KMS-11 (cell line): ENCODE data around the gene GALR1.

Experiments used
- H2AFZ ChIP-seq: fragments of 200-600 bp; sonication (generic); 2 replicates; pipeline ENCODE4 v1.6.1; 2016; ENCODE audit warnings: antibody characterized with exemption, mixed run types, low read depth
- H3K27ac ChIP-seq: fragments of 200-600 bp; sonication (generic); 2 replicates; pipeline ENCODE4 v1.6.1; 2016; ENCODE audit warnings: mild to moderate bottlenecking, mixed run types
- H3K27me3 ChIP-seq: fragments of 200-600 bp; sonication (generic); 2 replicates; pipeline ENCODE4 v1.6.1; 2017; ENCODE audit warnings: mild to moderate bottlenecking, low read depth, mixed run types, moderate library complexity; ENCODE audit not compliant: insufficient read depth
- H3K36me3 ChIP-seq: fragments of 200-600 bp; sonication (generic); 2 replicates; pipeline ENCODE4 v1.6.1; 2017; ENCODE audit warnings: mild to moderate bottlenecking, mixed run types; ENCODE audit not compliant: insufficient read depth
- H3K4me1 ChIP-seq: fragments of 200-600 bp; sonication (generic); 2 replicates; pipeline ENCODE4 v1.6.1; 2016; ENCODE audit warnings: mild to moderate bottlenecking, low read depth, mixed run types; ENCODE audit not compliant: poor library complexity, severe bottlenecking
- H3K4me2 ChIP-seq: fragments of 200-600 bp; sonication (generic); 2 replicates; pipeline ENCODE4 v1.7.0; 2016; ENCODE audit warnings: mild to moderate bottlenecking, mixed run types
- H3K4me3 ChIP-seq: fragments of 200-600 bp; sonication (generic); IDR thresholded peaks from 2 replicates; pipeline ENCODE4 v1.6.1; 2017; ENCODE audit warnings: low read depth, low read length, mixed read lengths; ENCODE audit not compliant: insufficient read depth
- H3K79me2 ChIP-seq: fragments of 200-600 bp; sonication (generic); 2 replicates; pipeline ENCODE4 v1.6.1; 2016; ENCODE audit warnings: low read depth, mixed run types; ENCODE audit not compliant: insufficient read depth
- H3K9ac ChIP-seq: fragments of 200-600 bp; sonication (generic); 2 replicates; pipeline ENCODE4 v1.6.1; 2016; ENCODE audit warnings: mild to moderate bottlenecking, mixed run types
- H4K20me1 ChIP-seq: fragments of 200-600 bp; sonication (generic); 2 replicates; pipeline ENCODE4 v1.6.1; 2016; ENCODE audit warnings: mild to moderate bottlenecking, mixed run types; ENCODE audit not compliant: insufficient read depth
- CTCF ChIP-seq: fragments of 200-600 bp; sonication (generic); conservative IDR thresholded peaks from 2 replicates; pipeline ENCODE4 v1.6.1; 2017; ENCODE audit warnings: low read depth, mild to moderate bottlenecking, antibody characterized with exemption, low read length, moderate library complexity, mixed read lengths

GALR1 gene

GRCh38 chr18:77323640-77324299, 74.1 kb downstream of the GALR1 start:
- H3K4me2 ChIP-seq = no peak overlapping the region
- H4K20me1 ChIP-seq = no peaks in the 10 kb centered on the region
- H3K27ac ChIP-seq = no peak overlapping the region
- no peaks in the 10 kb centered on the region for H3K27me3 ChIP-seq
- no peaks in the 10 kb centered on the region for H3K79me2 ChIP-seq
- H3K9ac ChIP-seq = no peak overlapping the region
- no peaks in the 10 kb centered on the region for H3K36me3 ChIP-seq
- no peak overlapping the region for H2AFZ ChIP-seq
- H3K4me1 ChIP-seq = no peaks in the 10 kb centered on the region
- H3K4me3 ChIP-seq = no peak overlapping the region
- TF ChIP-seq CTCF = no peak
